Liver (tissue), 9 donors: Measurements from ENCODE around the gene OTOR. TPM values are rescaled to one million over a fixed set of nuclear protein-coding genes. Genes with fewer than 3 reads are reported as not detected.

Source experiments
- DNase-seq: peaks from one replicate; pipeline ENCODE4 v3.0.0-alpha.2; 2017; ENCODE audit warnings: low spot score
- H3K27ac ChIP-seq, 2 donors: one replicate each; pipeline ENCODE4 v1.7.0; 2013; ENCODE audit warnings: inconsistent platforms in 2 of 2, low read length in 2 of 2, control low read depth in 1 of 2, low read depth in 1 of 2, mild to moderate bottlenecking in 1 of 2
- H3K27me3 ChIP-seq, 4 donors: one replicate each; pipeline versions ENCODE4 v1.6.1 to v1.7.0; 2013; ENCODE audit warnings: low read length in 3 of 4, inconsistent platforms in 1 of 4, mild to moderate bottlenecking in 1 of 4, moderate library complexity in 1 of 4; ENCODE audit not compliant: control insufficient read depth in 4 of 4, insufficient read depth in 4 of 4
- H3K36me3 ChIP-seq, 4 donors: one replicate each; pipeline versions ENCODE4 v1.6.1 to v1.7.0; 2013; ENCODE audit warnings: low read length in 3 of 4, mild to moderate bottlenecking in 3 of 4, low read depth in 1 of 4, moderate library complexity in 1 of 4; ENCODE audit not compliant: control insufficient read depth in 4 of 4, insufficient read depth in 3 of 4
- H3K4me1 ChIP-seq, 4 donors: one replicate each; pipeline versions ENCODE4 v1.6.1 to v1.7.0; 2013; ENCODE audit warnings: low read length in 3 of 4, mild to moderate bottlenecking in 3 of 4, moderate library complexity in 1 of 4; ENCODE audit not compliant: control insufficient read depth in 4 of 4, insufficient read depth in 4 of 4
- H3K4me3 ChIP-seq, 3 donors: one replicate each; pipeline versions ENCODE4 v1.6.1 to v1.7.0; 2013; ENCODE audit warnings: low read length in 3 of 3, control low read depth in 1 of 3, low read depth in 1 of 3, mild to moderate bottlenecking in 1 of 3
- H3K9ac ChIP-seq, 2 donors: one replicate each; pipeline ENCODE4 v1.7.0; 2013; ENCODE audit warnings: low read length in 2 of 2, mild to moderate bottlenecking in 2 of 2, moderate library complexity in 2 of 2, control low read depth in 1 of 2, low read depth in 1 of 2
- H3K9me3 ChIP-seq, 4 donors: one replicate each; pipeline versions ENCODE4 v1.6.1 to v1.7.0; 2013; ENCODE audit warnings: low read length in 3 of 4; ENCODE audit not compliant: control insufficient read depth in 4 of 4
- ATF3 ChIP-seq: IDR thresholded peaks from 2 replicates; pipeline ENCODE4 v1.6.1; 2016; ENCODE audit warnings: antibody characterized with exemption
- CTCF ChIP-seq: fragments of 150-350 bp; IDR thresholded peaks from 2 replicates; pipeline ENCODE4 v1.5.1; 2017; ENCODE audit warnings: improper control_type of control experiment, low read depth, low read length; ENCODE audit not compliant: missing input control
- EGR1 ChIP-seq, 2 donors: IDR thresholded peaks; 2 replicates each; pipeline ENCODE4 v1.6.1; 2016 to 2018; ENCODE audit warnings: antibody characterized with exemption in 2 of 2, low read depth in 2 of 2
- FOXA1 ChIP-seq: IDR thresholded peaks from 2 replicates; pipeline ENCODE4 v1.6.1; 2016; ENCODE audit warnings: antibody characterized with exemption
- FOXA2 ChIP-seq: IDR thresholded peaks from 2 replicates; pipeline ENCODE4 v1.6.1; 2016; ENCODE audit warnings: antibody characterized with exemption
- GABPA ChIP-seq, 2 donors: IDR thresholded peaks in 1 of 2; conservative IDR thresholded peaks in 1 of 2; 2 replicates each; pipeline ENCODE4 v1.6.1; 2016; ENCODE audit warnings: antibody characterized with exemption in 2 of 2, mild to moderate bottlenecking in 1 of 2, moderate library complexity in 1 of 2
- HNF4A ChIP-seq, 2 donors: conservative IDR thresholded peaks; 2 replicates each; pipeline ENCODE4 v1.6.1; 2016; ENCODE audit warnings: antibody characterized with exemption in 2 of 2, mild to moderate bottlenecking in 2 of 2
- HNF4G ChIP-seq: IDR thresholded peaks from 2 replicates; pipeline ENCODE4 v1.6.1; 2016; ENCODE audit warnings: antibody characterized with exemption
- JUND ChIP-seq, 2 donors: IDR thresholded peaks; 2 replicates each; pipeline ENCODE4 v1.6.1; 2016; ENCODE audit warnings: antibody characterized with exemption in 2 of 2
- MAX ChIP-seq: IDR thresholded peaks from 2 replicates; pipeline ENCODE4 v1.6.1; 2016; ENCODE audit warnings: antibody characterized with exemption
- REST ChIP-seq: IDR thresholded peaks from 2 replicates; pipeline ENCODE4 v1.6.1; 2016; ENCODE audit warnings: antibody characterized with exemption, mild to moderate bottlenecking
- RXRA ChIP-seq, 2 donors: IDR thresholded peaks; 2 replicates each; pipeline ENCODE4 v1.6.1; 2017 to 2018; ENCODE audit warnings: antibody characterized with exemption in 2 of 2, mild to moderate bottlenecking in 1 of 2
- SP1 ChIP-seq: IDR thresholded peaks from 2 replicates; pipeline ENCODE4 v1.6.1; 2018; ENCODE audit warnings: antibody characterized with exemption, mild to moderate bottlenecking
- TAF1 ChIP-seq: conservative IDR thresholded peaks from 2 replicates; pipeline ENCODE4 v1.6.1; 2016; ENCODE audit warnings: antibody characterized with exemption, mild to moderate bottlenecking
- ZBTB33 ChIP-seq: IDR thresholded peaks from 2 replicates; pipeline ENCODE4 v1.6.1; 2016; ENCODE audit warnings: antibody characterized with exemption
- WGBS: extraction: QIAGEN DNeasy Blood & Tissue Kit; methylation state at CpG from one replicate; pipeline ENCODE4 v1.1.7; 2013; 5-methylcytosine and 5-hydroxymethylcytosine counted together
- polyA plus RNA-seq, 2 donors: library from polyadenylated mRNA; stranded (reverse) in 1 of 2; unstranded in 1 of 2; fragments of 200-250 nt in 1 of 2; fragments of >200 nt in 1 of 2; fragmentation: Nextera tagmentation in 1 of 2; extraction: Ambion mirVana in 1 of 2; gene quantifications; one replicate each; pipeline versions ENCODE4 v1.2.1 to v1.2.3, GENCODE V29; 2013 to 2015
- total RNA-seq, 2 donors: library from RNA; depleted of rRNA; stranded (reverse); fragments of >200 nt; gene quantifications; one replicate each; pipeline ENCODE4 v1.2.3, GENCODE V29; 2014
- donor health status: healthy.
- donor health status: healthy.
- donor health status: healthy.
- donor health status: healthy.
- donor health status: healthy.

Gene OTOR
- total and polyA plus RNA-seq, 4 donors: not detected

GRCh38 chr20:16740365-16741072 is 7.6 kb upstream of the OTOR start:
- DNase-seq: no peak
- Histone ChIP-seq H3K27me3 (no peaks in the 10 kb centered on the region), H3K27ac (no peak overlapping the region), H3K36me3 (peaks cover 3 to 41% (median 32%) of the 10 kb centered on the region in 4 donors), H3K4me3 (no peak overlapping the region), H3K9me3 (no peaks in the 10 kb centered on the region), H3K4me1 (peaks cover 0 to 6% (median 2%) of the 10 kb centered on the region in 4 donors), H3K9ac (no peak overlapping the region)
- TF ChIP-seq FOXA2 (no peak), TAF1 (no peak), REST (no peak), RXRA (IDR thresholded peaks at IDR 0.05) (no peak), ATF3 (no peak), JUND (IDR thresholded peaks at IDR 0.05) (no peak), MAX (no peak), ZBTB33 (no peak), CTCF (no peak), EGR1 (IDR thresholded peaks at IDR 0.05; ENCODE audit: low read depth in 2 of 2) (no peak)
- WGBS: 91% methylated on average over 6 of the region's 6 CpGs

- Histone ChIP-seq H3K27me3 (no peaks in the 10 kb centered on the region), H3K9ac (no peak overlapping the region), H3K9me3 (no peaks in the 10 kb centered on the region), H3K4me1 (peaks cover 0 to 6% (median 2%) of the 10 kb centered on the region in 4 donors), H3K36me3 (peaks cover 0 to 20% (median 15%) of the 10 kb centered on the region in 4 donors), H3K27ac (no peak overlapping the region), H3K4me3 (no peak overlapping the region)
- DNase-seq: no peak
- TF ChIP-seq TAF1 (no peak), RXRA (IDR thresholded peaks at IDR 0.05) (no peak), HNF4A (conservative IDR thresholded peaks at IDR 0.05) (no peak), MAX (no peak), GABPA (IDR thresholded peaks at IDR 0.05 in 1 of 2, conservative IDR thresholded peaks at IDR 0.05 in 1 of 2) (no peak), FOXA1 (no peak), EGR1 (IDR thresholded peaks at IDR 0.05; ENCODE audit: low read depth in 2 of 2) (no peak), REST (no peak), SP1 (no peak), HNF4G (no peak), JUND (IDR thresholded peaks at IDR 0.05) (no peak), CTCF (no peak)
- 58% methylated on average over 3 of the region's 3 CpGs for WGBS
These were observed 3.9 kb upstream of the OTOR start for GRCh38 chr20:16744178-16744807.
